ENCODE results near the gene ZNF140. TPM values are rescaled to one million over a fixed set of nuclear protein-coding genes. Genes with fewer than 3 reads are reported as not detected.

ZNF140 gene
- total RNA-seq, 4 donors from 2014 or later: 11.7 to 16.5 (median 14.1) TPM

DNA sequence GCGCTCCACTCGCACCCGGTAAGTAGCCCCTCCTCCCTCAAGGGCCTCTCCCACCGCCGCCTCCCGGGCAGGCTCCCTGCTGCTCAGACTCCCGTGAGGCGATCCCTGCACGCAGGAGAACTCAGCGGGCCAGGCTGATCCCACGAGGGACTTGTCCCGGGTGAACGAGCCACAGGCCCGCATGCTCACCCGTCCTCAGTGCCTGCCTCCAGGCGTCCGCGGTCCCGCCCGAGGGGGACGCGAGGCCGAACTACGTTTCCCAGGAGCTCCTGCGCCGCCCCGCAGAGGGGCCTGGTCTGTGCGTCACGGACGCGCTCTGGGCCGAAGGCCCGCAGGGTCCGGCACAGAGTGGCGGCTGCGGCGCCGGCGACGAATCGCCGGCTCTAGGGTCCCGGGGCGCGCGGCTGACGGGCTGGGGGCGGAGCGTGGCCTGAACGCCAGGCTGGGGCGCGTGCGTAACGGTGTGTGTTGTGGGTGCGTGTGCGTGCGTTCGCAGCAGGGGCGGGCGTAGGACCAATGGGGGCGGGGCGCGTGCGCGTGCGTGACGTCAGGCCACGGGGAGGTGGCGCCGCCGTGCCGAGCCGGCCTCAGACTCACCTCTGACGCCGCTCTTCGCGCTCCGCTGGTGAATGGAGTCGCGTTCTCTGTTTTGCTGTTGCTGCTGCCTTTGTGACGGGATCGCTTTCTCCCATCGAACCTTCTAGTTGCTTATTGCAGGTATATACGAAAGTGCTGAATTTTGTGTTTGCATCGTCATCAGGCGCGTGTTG lies 49.5 kb downstream of the ZNF140 start, which contains the start of the genes ZNF10 and ZNF891:
TSS of gene ZNF10 (plus strand) at position 590 of the 770 bp plus-strand sequence. CDS start 13,866 bp downstream, outside the sequence.
TSS of gene ZNF891 (minus strand) at position 237 of the 770 bp plus-strand sequence. CDS start 8,356 bp downstream, outside the sequence.
- WGBS, 2 donors: 0 to 2% methylated on average over 21 to 70 of the region's 87 CpGs
- H3K27ac ChIP-seq: peak within 1 kb of the TSS; percentile 91 to 97 (median 96)
- no peaks in the 10 kb centered on the region for H3K27me3 ChIP-seq
- DNase-seq (ENCODE audit: low spot score in 2 of 2): peak; percentile 91 to 93
- peaks cover 0 to 14% (median 3%) of the 10 kb centered on the region in 4 donors for H3K4me1 ChIP-seq
- TF ChIP-seq, protein P1, sequence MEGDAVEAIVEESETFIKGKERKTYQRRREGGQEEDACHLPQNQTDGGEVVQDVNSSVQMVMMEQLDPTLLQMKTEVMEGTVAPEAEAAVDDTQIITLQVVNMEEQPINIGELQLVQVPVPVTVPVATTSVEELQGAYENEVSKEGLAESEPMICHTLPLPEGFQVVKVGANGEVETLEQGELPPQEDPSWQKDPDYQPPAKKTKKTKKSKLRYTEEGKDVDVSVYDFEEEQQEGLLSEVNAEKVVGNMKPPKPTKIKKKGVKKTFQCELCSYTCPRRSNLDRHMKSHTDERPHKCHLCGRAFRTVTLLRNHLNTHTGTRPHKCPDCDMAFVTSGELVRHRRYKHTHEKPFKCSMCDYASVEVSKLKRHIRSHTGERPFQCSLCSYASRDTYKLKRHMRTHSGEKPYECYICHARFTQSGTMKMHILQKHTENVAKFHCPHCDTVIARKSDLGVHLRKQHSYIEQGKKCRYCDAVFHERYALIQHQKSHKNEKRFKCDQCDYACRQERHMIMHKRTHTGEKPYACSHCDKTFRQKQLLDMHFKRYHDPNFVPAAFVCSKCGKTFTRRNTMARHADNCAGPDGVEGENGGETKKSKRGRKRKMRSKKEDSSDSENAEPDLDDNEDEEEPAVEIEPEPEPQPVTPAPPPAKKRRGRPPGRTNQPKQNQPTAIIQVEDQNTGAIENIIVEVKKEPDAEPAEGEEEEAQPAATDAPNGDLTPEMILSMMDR (IDR thresholded peaks at IDR 0.05): peak in 1 of 5 experiments; percentile 34
- TF ChIP-seq POLR2A (IDR thresholded peaks at IDR 0.05) (peak; percentile 41 to 84), EP300 (IDR thresholded peaks at IDR 0.05) (peak; percentile 43 to 95)
- peak within 1 kb of the TSS; percentile 90 to 96 (median 92) for H3K4me3 ChIP-seq
- H3K9me3 ChIP-seq: peaks cover 0 to 76% (median 35%) of the 10 kb centered on the region in 4 donors
- H3K36me3 ChIP-seq: peaks cover 4 to 71% (median 5%) of the 10 kb centered on the region in 3 donors

DNA sequence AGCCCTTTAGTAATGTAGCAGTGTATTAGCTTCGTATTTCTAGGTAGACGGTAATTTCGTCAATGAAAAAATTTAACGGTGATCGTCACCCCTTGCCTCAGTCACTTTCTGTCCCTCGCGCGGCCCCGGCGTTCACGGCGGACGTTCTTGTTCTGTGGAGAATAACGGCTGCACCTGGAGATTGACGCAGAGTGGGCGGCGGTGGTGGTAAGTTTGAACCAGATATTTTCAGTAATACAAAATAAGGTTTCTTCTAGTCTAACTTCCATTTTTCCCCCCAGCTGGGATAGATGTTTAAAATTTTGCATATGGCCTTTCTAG lies 50.0 kb downstream of the ZNF140 start:
- Histone ChIP-seq H3K9me3 (peaks cover 0 to 76% (median 30%) of the 10 kb centered on the region in 4 donors), H3K27me3 (no peaks in the 10 kb centered on the region), H3K27ac (peak overlapping the region; percentile 91 to 97 (median 96)), H3K36me3 (peaks cover 4 to 71% (median 6%) of the 10 kb centered on the region in 3 donors), H3K4me3 (peak overlapping the region; percentile 90 to 96 (median 92)), H3K4me1 (peaks cover 0 to 14% (median 3%) of the 10 kb centered on the region in 4 donors)
- 1% methylated on average over 17 of the region's 17 CpGs for WGBS, 2 donors
- no peak for TF ChIP-seq POLR2A (IDR thresholded peaks at IDR 0.05)
- TF ChIP-seq, protein P1 (IDR thresholded peaks at IDR 0.05): no peak
- peak in 1 of 2 donors; percentile 18 for TF ChIP-seq EP300 (IDR thresholded peaks at IDR 0.05)
- peak in 1 of 2 donors; percentile 43 for DNase-seq (ENCODE audit: low spot score in 2 of 2)

DNA sequence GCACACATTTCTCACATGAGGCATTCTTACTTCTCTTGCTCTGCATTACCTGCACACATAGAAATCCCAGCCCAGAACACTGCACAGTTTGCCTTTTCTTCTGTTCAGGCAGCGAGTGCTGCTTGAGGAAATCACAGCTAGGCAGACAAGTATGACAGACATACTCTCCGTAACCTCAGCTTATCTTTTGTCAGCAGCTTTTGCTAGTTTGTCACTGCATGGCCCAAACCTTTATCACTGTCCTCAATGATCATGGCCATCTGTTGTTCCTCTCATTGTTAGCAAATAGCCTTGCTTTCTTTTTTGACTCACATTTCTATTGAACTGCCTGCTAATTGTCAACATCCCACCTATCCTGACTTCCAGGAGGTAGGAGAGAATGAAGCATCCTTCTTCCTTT lies 55.0 kb downstream of the ZNF140 start:
- Histone ChIP-seq H3K36me3 (peaks cover 0 to 91% (median 23%) of the 10 kb centered on the region in 3 donors), H3K27me3 (no peaks in the 10 kb centered on the region), H3K4me3 (no peak overlapping the region), H3K9me3 (peaks cover 4 to 92% (median 38%) of the 10 kb centered on the region in 4 donors), H3K4me1 (peaks cover 0 to 10% (median 3%) of the 10 kb centered on the region in 4 donors), H3K27ac (no peak overlapping the region)
- TF ChIP-seq, protein P1 (IDR thresholded peaks at IDR 0.05): no peak
- TF ChIP-seq POLR2A (IDR thresholded peaks at IDR 0.05): no peak
- no peak for TF ChIP-seq EP300 (IDR thresholded peaks at IDR 0.05)
- DNase-seq (ENCODE audit: low spot score in 2 of 2): no peak
- WGBS, 2 donors: 95 to 100% methylated on average over 2 of the region's 2 CpGs

DNA sequence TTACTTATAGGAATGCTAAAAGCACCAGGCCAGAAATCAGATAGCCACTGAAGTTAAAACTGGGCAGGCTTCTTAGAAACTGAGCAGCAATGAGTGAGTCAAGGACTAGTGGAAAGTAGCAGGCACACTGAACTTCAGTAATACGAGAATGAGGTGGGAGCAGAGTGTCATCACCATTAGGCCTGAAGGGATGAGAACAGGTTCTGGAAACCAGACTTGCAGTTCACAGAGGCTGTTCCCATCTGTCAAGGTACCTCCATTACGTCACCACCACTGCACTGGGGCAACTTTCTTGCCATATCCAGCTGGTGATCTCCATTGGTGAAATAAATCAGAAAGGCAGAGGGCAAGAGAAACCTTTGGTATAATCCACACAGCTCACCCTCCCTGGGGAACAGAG lies 65.3 kb downstream of the ZNF140 start:
- no peak for DNase-seq (ENCODE audit: low spot score in 2 of 2)
- no peaks in the 10 kb centered on the region for H3K27me3 ChIP-seq
- peaks cover 2 to 99% (median 35%) of the 10 kb centered on the region in 3 donors for H3K36me3 ChIP-seq
- no peak overlapping the region for H3K27ac ChIP-seq
- 94 to 100% methylated on average over 2 of the region's 2 CpGs for WGBS, 2 donors
- TF ChIP-seq EP300 (IDR thresholded peaks at IDR 0.05): no peak
- TF ChIP-seq, protein P1 (IDR thresholded peaks at IDR 0.05): no peak
- no peak for TF ChIP-seq POLR2A (IDR thresholded peaks at IDR 0.05)
- peaks cover 0 to 100% (median 45%) of the 10 kb centered on the region in 4 donors for H3K9me3 ChIP-seq
- H3K4me1 ChIP-seq: no peaks in the 10 kb centered on the region
- H3K4me3 ChIP-seq: no peak overlapping the region
